H9 (cell line): ENCODE data around the gene BAIAP2L1. TPM values are rescaled to one million over a fixed set of nuclear protein-coding genes. Genes with fewer than 3 reads are reported as not detected.

ENCODE experiments used
- DNase-seq: peaks from one replicate; pipeline ENCODE4 v3.0.0-alpha.2; 2017
- H2AFZ ChIP-seq: one replicate; pipeline ENCODE4 v1.6.1; 2013; ENCODE audit warnings: mild to moderate bottlenecking, low read length, control low read depth, moderate library complexity
- H2AK5ac ChIP-seq: 2 replicates; pipeline ENCODE4 v1.6.1; 2013; ENCODE audit warnings: low read length, control low read depth, mixed read lengths; ENCODE audit not compliant: insufficient read length
- H2BK120ac ChIP-seq: one replicate; pipeline ENCODE4 v1.6.1; 2013; ENCODE audit warnings: low read depth, mild to moderate bottlenecking, low read length, control low read depth, inconsistent platforms; ENCODE audit not compliant: poor library complexity, severe bottlenecking
- H2BK12ac ChIP-seq: 2 replicates; pipeline ENCODE4 v1.6.1; 2013; ENCODE audit warnings: low read length, control low read depth, mixed read lengths, low read depth; ENCODE audit not compliant: insufficient read length
- H2BK15ac ChIP-seq: 2 replicates; pipeline ENCODE4 v1.6.1; 2013; ENCODE audit warnings: low read depth, low read length, control low read depth
- H2BK20ac ChIP-seq: one replicate; pipeline ENCODE4 v1.6.1; 2013; ENCODE audit warnings: low read depth, mild to moderate bottlenecking, low read length, control low read depth, inconsistent platforms; ENCODE audit not compliant: poor library complexity, severe bottlenecking
- H2BK5ac ChIP-seq: 2 replicates; pipeline ENCODE4 v1.6.1; 2013; ENCODE audit warnings: low read length, control low read depth, mixed read lengths; ENCODE audit not compliant: insufficient read length
- H3K14ac ChIP-seq: 2 replicates; pipeline ENCODE4 v1.6.1; 2013; ENCODE audit warnings: low read length, control low read depth; ENCODE audit not compliant: insufficient read depth
- H3K18ac ChIP-seq: 2 replicates; pipeline ENCODE4 v1.6.1; 2013; ENCODE audit warnings: low read depth, mild to moderate bottlenecking, mixed read lengths, low read length, control low read depth; ENCODE audit not compliant: insufficient read length
- H3K23ac ChIP-seq: 2 replicates; pipeline ENCODE4 v1.6.1; 2013; ENCODE audit warnings: low read length, control low read depth, mixed read lengths, low read depth; ENCODE audit not compliant: insufficient read length
- H3K23me2 ChIP-seq: 2 replicates; pipeline ENCODE4 v1.6.1; 2013; ENCODE audit warnings: low read depth, mild to moderate bottlenecking, mixed read lengths, low read length, control low read depth; ENCODE audit not compliant: insufficient read length, poor library complexity, severe bottlenecking
- H3K27ac ChIP-seq: 2 replicates; pipeline ENCODE4 v1.5.1; 2013; ENCODE audit warnings: low read length, control low read depth, mixed read lengths, low read depth; ENCODE audit not compliant: insufficient read length
- H3K27me3 ChIP-seq: 2 replicates; pipeline ENCODE4 v1.6.1; 2013; ENCODE audit warnings: low read length, control low read depth, inconsistent platforms; ENCODE audit not compliant: insufficient read depth
- H3K4ac ChIP-seq: 2 replicates; pipeline ENCODE4 v1.6.1; 2013; ENCODE audit warnings: low read depth, mild to moderate bottlenecking, control low read depth, inconsistent platforms, low read length, moderate library complexity
- H3K4me1 ChIP-seq: 2 replicates; pipeline ENCODE4 v1.6.1; 2013; ENCODE audit warnings: low read length, control low read depth, inconsistent platforms; ENCODE audit not compliant: insufficient read depth
- H3K4me2 ChIP-seq: 2 replicates; pipeline ENCODE4 v1.6.1; 2013; ENCODE audit warnings: low read length, control low read depth, mixed read lengths; ENCODE audit not compliant: insufficient read length, insufficient read depth
- H3K56ac ChIP-seq: 2 replicates; pipeline ENCODE4 v1.6.1; 2013; ENCODE audit warnings: low read depth, mild to moderate bottlenecking, mixed read lengths, low read length, control low read depth; ENCODE audit not compliant: insufficient read length
- H3K79me1 ChIP-seq: 2 replicates; pipeline ENCODE4 v1.6.1; 2013; ENCODE audit warnings: low read depth, mild to moderate bottlenecking, moderate library complexity, low read length, control low read depth, inconsistent platforms; ENCODE audit not compliant: insufficient read depth, poor library complexity, severe bottlenecking
- H3K79me2 ChIP-seq: 2 replicates; pipeline ENCODE4 v1.6.1; 2013; ENCODE audit warnings: low read length, control low read depth, inconsistent platforms; ENCODE audit not compliant: insufficient read depth
- H3K9ac ChIP-seq: 2 replicates; pipeline ENCODE4 v1.6.1; 2013; ENCODE audit warnings: low read length, control low read depth, mixed read lengths; ENCODE audit not compliant: insufficient read length; ENCODE audit errors: extremely low read depth
- H3K9me3 ChIP-seq: one replicate; pipeline ENCODE4 v1.6.1; 2013; ENCODE audit warnings: low read depth, low read length, inconsistent platforms; ENCODE audit not compliant: control insufficient read depth
- H3T11ph ChIP-seq: one replicate; pipeline ENCODE4 v1.6.1; 2013; ENCODE audit warnings: mild to moderate bottlenecking, low read length, control low read depth, inconsistent platforms
- H4K20me1 ChIP-seq: one replicate; pipeline ENCODE4 v1.6.1; 2013; ENCODE audit not compliant: control insufficient read depth, insufficient read length, insufficient read depth
- H4K5ac ChIP-seq: 2 replicates; pipeline ENCODE4 v1.6.1; 2013; ENCODE audit warnings: low read depth, mild to moderate bottlenecking, mixed read lengths, low read length, control low read depth; ENCODE audit not compliant: insufficient read length
- H4K8ac ChIP-seq: replicated peaks from 2 replicates; pipeline ENCODE4 v1.6.1; 2013; ENCODE audit warnings: low read length, control low read depth, mixed read lengths, low read depth; ENCODE audit not compliant: insufficient read length
- H4K91ac ChIP-seq: 2 replicates; pipeline ENCODE4 v1.6.1; 2013; ENCODE audit warnings: low read depth, mild to moderate bottlenecking, moderate library complexity, mixed read lengths, low read length, control low read depth; ENCODE audit not compliant: insufficient read length
- H3K27ac Mint-ChIP-seq, 3 experiments: 2 replicates in 2 of 3; 3 replicates in 1 of 3; pipeline ENCODE4 v1.8.0; 2020 to 2021; ENCODE audit warnings: mixed read lengths in 3 of 3, mild to moderate bottlenecking in 1 of 3, moderate library complexity in 1 of 3
- H3K27me3 Mint-ChIP-seq: 2 replicates; pipeline ENCODE4 v1.8.0; 2021; ENCODE audit warnings: low read depth, mild to moderate bottlenecking, moderate library complexity, mixed read lengths
- H3K36me3 Mint-ChIP-seq, 3 experiments: 2 replicates in 2 of 3; 3 replicates in 1 of 3; pipeline ENCODE4 v1.8.0; 2020 to 2021; ENCODE audit warnings: low read depth in 3 of 3, mixed read lengths in 3 of 3; ENCODE audit not compliant: insufficient read depth in 1 of 3
- H3K4me1 Mint-ChIP-seq, 2 experiments: 2 replicates each; pipeline ENCODE4 v1.8.0; 2020; ENCODE audit warnings: mixed read lengths in 2 of 2
- H3K4me3 Mint-ChIP-seq, 2 experiments: 2 replicates in 1 of 2; 3 replicates in 1 of 2; pipeline ENCODE4 v1.8.0; 2020 to 2021; ENCODE audit warnings: mild to moderate bottlenecking in 2 of 2, mixed read lengths in 2 of 2, moderate library complexity in 1 of 2
- H3K9me3 Mint-ChIP-seq, 2 experiments: 2 replicates in 1 of 2; 3 replicates in 1 of 2; pipeline ENCODE4 v1.8.0; 2020; ENCODE audit warnings: mild to moderate bottlenecking in 2 of 2, mixed read lengths in 2 of 2, moderate library complexity in 1 of 2
- WGBS: extraction: QIAGEN DNeasy Blood & Tissue Kit; methylation state at CpG from one replicate; pipeline ENCODE4 v1.1.7; 2013; ENCODE audit warnings: missing lambda C conversion rate, low lambda C conversion rate, mixed read lengths; ENCODE audit not compliant: insufficient read length; ENCODE audit errors: extremely low coverage; 5-methylcytosine and 5-hydroxymethylcytosine counted together
- total RNA-seq: library from RNA; stranded (reverse); gene quantifications from 2 replicates; pipeline ENCODE4 v1.2.1, GENCODE V29; 2021
- TF ChIP-seq, protein P1 (sequence below): fragments of 200-600 bp; sonication (generic); conservative IDR thresholded peaks from 3 replicates; pipeline ENCODE4 v1.8.0; 2021; ENCODE audit warnings: antibody characterized with exemption, mild to moderate bottlenecking

The BAIAP2L1 gene
- total RNA-seq, 1 experiment from 2014 or later, result 25.9 TPM

DNA sequence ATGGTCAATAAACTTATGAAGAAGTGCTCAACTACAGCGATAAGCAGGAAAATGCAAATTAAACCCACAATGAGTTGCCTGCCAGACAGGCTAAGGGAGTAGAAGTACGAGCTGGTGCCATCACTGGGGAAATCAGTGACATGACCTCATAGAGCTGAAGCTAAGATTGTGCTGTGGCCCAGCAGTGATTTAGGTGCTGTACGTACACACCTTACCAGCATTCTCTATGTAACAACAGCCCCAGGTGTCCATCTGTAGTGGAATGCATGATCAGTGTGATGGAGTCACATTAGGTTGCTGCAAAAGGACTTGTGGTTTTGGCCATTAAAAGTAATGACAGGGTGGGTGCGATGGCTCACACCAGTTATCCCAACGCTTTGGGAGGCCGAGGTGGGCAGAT lies 143.2 kb downstream of the BAIAP2L1 start:
- no peaks in the 10 kb centered on the region for H3K79me2 ChIP-seq

More for the DNA sequence above, 143.2 kb downstream of the BAIAP2L1 start:
- H2AFZ ChIP-seq, result no peak overlapping the region
- H2BK12ac ChIP-seq, result no peak overlapping the region
- no peaks in the 10 kb centered on the region for H4K20me1 ChIP-seq
- no CpG with 5 or more reads among the region's 6 CpGs for WGBS
- Mint-ChIP-seq H3K4me1 (peaks cover 5% of the 10 kb centered on the region in 2 experiments), H3K36me3 (peaks cover 5 to 22% (median 14%) of the 10 kb centered on the region in 3 experiments; a peak in 5 of 7 replicates), H3K27ac (no peak overlapping the region), H3K4me3 (no peak overlapping the region), H3K9me3 (no peaks in the 10 kb centered on the region), H3K27me3 (no peaks in the 10 kb centered on the region)
- no peak overlapping the region for H3K14ac ChIP-seq
- no peak overlapping the region for H4K5ac ChIP-seq
- H3K4me1 ChIP-seq, result no peaks in the 10 kb centered on the region
- H3K56ac ChIP-seq, result no peak overlapping the region
- TF ChIP-seq, protein P1, sequence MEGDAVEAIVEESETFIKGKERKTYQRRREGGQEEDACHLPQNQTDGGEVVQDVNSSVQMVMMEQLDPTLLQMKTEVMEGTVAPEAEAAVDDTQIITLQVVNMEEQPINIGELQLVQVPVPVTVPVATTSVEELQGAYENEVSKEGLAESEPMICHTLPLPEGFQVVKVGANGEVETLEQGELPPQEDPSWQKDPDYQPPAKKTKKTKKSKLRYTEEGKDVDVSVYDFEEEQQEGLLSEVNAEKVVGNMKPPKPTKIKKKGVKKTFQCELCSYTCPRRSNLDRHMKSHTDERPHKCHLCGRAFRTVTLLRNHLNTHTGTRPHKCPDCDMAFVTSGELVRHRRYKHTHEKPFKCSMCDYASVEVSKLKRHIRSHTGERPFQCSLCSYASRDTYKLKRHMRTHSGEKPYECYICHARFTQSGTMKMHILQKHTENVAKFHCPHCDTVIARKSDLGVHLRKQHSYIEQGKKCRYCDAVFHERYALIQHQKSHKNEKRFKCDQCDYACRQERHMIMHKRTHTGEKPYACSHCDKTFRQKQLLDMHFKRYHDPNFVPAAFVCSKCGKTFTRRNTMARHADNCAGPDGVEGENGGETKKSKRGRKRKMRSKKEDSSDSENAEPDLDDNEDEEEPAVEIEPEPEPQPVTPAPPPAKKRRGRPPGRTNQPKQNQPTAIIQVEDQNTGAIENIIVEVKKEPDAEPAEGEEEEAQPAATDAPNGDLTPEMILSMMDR, result no peak
- no peak overlapping the region for H4K91ac ChIP-seq
- DNase-seq, result no peak
- H3T11ph ChIP-seq, result no peak overlapping the region
- no peak overlapping the region for H2BK20ac ChIP-seq
- no peaks in the 10 kb centered on the region for H3K79me1 ChIP-seq
- H3K4me2 ChIP-seq, result no peak overlapping the region
- no peak overlapping the region for H3K23ac ChIP-seq
- H3K4ac ChIP-seq, result no peak overlapping the region
- H2BK5ac ChIP-seq, result no peak overlapping the region
- H3K9ac ChIP-seq, result no peak overlapping the region
- no peaks in the 10 kb centered on the region for H3K9me3 ChIP-seq
- no peaks in the 10 kb centered on the region for H3K23me2 ChIP-seq
- no peak overlapping the region for H3K27ac ChIP-seq
- no peak overlapping the region for H2BK15ac ChIP-seq
- H2BK120ac ChIP-seq, result no peak overlapping the region
- H4K8ac ChIP-seq, result no peak overlapping the region
- H3K18ac ChIP-seq, result no peak overlapping the region
- H3K27me3 ChIP-seq, result no peaks in the 10 kb centered on the region
- no peak overlapping the region for H2AK5ac ChIP-seq
